Measurements from ENCODE around the gene DDX1. TPM values are rescaled to one million over a fixed set of nuclear protein-coding genes. Genes with fewer than 3 reads are reported as not detected.

DDX1 gene
- total and polyA plus RNA-seq, 2 donors (not counting 1 experiment from before 2014, with no cell fraction given) = 13.2 to 52.6 TPM

DNA sequence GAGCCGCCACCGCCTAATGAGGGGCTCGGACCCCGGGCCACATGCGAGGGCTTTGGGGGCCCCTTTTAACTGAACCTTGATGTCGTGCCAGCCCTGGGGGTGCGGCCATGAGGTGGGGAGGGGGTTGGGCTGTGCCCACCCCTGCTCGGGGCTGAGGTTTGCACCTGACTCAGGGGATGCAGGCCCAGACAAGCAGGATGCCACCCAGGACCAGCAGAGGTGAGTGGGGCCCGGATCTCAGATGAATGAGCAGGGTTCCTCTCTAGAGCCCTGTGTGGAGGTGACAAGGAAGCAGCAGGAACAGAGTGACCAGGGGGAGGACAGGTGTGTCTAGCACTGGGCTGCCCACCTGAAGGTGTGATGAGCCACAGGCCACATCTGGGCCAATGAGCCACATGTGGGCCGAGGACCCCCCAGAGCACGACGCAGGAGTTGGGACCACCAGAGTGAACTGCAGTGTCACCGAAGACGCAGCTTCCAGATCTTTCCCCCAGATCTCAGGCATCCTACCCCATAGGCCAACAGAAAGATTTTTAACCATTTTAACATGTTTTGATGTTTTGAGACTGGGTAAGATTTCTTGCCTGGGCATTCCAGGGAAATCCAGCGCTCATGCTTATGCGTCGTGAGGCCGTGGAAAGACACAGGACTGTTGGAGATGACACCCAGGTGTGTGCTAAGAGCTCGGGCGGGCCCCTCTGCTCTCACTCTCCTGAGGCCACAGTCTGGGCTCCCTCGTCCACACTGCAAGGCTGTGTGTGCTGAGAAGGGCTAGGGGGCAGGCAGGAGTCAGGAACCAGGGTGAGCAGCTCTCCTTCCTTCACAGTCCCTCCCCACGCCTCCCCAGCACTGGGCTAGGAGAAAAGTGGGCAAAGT lies 73.6 kb downstream of the DDX1 start:
- Histone ChIP-seq H3K4me2 (replicated peaks; ENCODE audit: low read depth, low read length, poor library complexity, severe bottlenecking) (no peak overlapping the region), H3K9me3 (ENCODE audit: control extremely low read depth in 1 of 3, control insufficient read depth in 2 of 3, insufficient read depth in 1 of 3, low read length in 2 of 3) (peaks cover 0 to 5% (median 0%) of the 10 kb centered on the region in 3 donors), H3K4me1 (ENCODE audit: control insufficient read depth in 2 of 2, insufficient read depth in 2 of 2, low read length in 2 of 2) (no peaks in the 10 kb centered on the region), H3K79me2 (ENCODE audit: control insufficient read depth, insufficient read depth, low read length) (no peaks in the 10 kb centered on the region), H2AFZ (ENCODE audit: insufficient read depth, low read depth, low read length, poor library complexity, severe bottlenecking) (no peak overlapping the region), H3K9ac (ENCODE audit: low read length) (no peak overlapping the region), H3K27ac (ENCODE audit: low read length in 2 of 2) (no peak overlapping the region), H3K36me3 (replicated peaks in 1 of 2; ENCODE audit: control extremely low read depth in 1 of 2, control insufficient read depth in 1 of 2, extremely low read depth in 1 of 2, insufficient read depth in 2 of 2, low read length in 1 of 2) (no peaks in the 10 kb centered on the region), H3K27me3 (replicated peaks in 1 of 4; ENCODE audit: control extremely low read depth in 1 of 4, control insufficient read depth in 3 of 4, insufficient read depth in 4 of 4, low read length in 3 of 4) (peaks cover 0 to 2% (median 0%) of the 10 kb centered on the region in 4 experiments), H3K4me3 (ENCODE audit: control extremely low read depth in 1 of 5, extremely low read depth in 1 of 5, insufficient read depth in 1 of 5, low read depth in 2 of 5, low read length in 4 of 5) (no peak overlapping the region), H4K20me1 (ENCODE audit: control insufficient read depth, insufficient read depth, low read length, poor library complexity, severe bottlenecking) (no peaks in the 10 kb centered on the region)
- H3K27me3 Mint-ChIP-seq = peaks cover under 1% of the 10 kb centered on the region
- TF ChIP-seq, protein P1, sequence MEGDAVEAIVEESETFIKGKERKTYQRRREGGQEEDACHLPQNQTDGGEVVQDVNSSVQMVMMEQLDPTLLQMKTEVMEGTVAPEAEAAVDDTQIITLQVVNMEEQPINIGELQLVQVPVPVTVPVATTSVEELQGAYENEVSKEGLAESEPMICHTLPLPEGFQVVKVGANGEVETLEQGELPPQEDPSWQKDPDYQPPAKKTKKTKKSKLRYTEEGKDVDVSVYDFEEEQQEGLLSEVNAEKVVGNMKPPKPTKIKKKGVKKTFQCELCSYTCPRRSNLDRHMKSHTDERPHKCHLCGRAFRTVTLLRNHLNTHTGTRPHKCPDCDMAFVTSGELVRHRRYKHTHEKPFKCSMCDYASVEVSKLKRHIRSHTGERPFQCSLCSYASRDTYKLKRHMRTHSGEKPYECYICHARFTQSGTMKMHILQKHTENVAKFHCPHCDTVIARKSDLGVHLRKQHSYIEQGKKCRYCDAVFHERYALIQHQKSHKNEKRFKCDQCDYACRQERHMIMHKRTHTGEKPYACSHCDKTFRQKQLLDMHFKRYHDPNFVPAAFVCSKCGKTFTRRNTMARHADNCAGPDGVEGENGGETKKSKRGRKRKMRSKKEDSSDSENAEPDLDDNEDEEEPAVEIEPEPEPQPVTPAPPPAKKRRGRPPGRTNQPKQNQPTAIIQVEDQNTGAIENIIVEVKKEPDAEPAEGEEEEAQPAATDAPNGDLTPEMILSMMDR (IDR thresholded peaks at IDR 0.05) = no peak
- no peak for TF ChIP-seq EZH2 (IDR thresholded peaks at IDR 0.05; ENCODE audit: borderline replicate concordance, insufficient read depth, low read depth, low read length, poor library complexity, severe bottlenecking)
- no peaks in the 10 kb centered on the region for H3K4me1 Mint-ChIP-seq
- DNase-seq (no peak), ATAC-seq (ENCODE audit: low read depth) (no peak)
- POLR2A ChIA-PET = no interaction called here
- no peak overlapping the region for H3K4me3 Mint-ChIP-seq
- CTCF ChIA-PET = no interaction called here
- H3K9me3 Mint-ChIP-seq (ENCODE audit: insufficient read depth) = peaks cover 5% of the 10 kb centered on the region
- intact Hi-C loops (cut with micrococcal nuclease) = no loop called here
- WGBS (ENCODE audit: insufficient coverage) = 93% methylated on average over 21 of the region's 22 CpGs
- no peak overlapping the region for H3K27ac Mint-ChIP-seq

DNA sequence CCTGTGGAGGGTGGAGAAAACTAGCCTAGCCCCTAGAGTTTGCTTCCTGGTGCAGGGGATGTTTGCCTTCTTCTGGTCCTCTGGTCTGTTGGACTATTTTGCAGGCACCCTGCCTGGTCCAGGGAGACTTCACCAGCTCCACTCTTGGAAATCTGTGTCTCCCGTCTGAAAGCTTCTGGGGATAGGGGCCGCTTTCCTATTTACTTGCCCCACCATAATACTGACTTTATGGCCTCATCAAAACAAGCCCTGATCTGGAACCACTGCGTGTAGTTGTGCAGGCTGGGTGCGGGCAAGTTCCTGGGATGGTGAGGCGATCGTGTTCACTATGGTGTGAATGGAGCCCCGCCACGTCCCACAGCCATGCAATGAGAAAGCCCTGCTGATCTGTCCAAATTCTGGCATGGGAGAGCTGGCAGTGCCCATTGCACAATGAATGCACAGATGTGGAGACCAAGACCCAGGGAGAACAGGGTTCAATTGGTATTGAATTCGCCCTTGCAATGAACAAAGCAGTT lies 74.3 kb downstream of the DDX1 start:
- Histone ChIP-seq H3K9me3 (ENCODE audit: control extremely low read depth in 1 of 3, control insufficient read depth in 2 of 3, insufficient read depth in 1 of 3, low read length in 2 of 3) (peaks cover 0 to 5% (median 0%) of the 10 kb centered on the region in 3 donors), H3K36me3 (replicated peaks in 1 of 2; ENCODE audit: control extremely low read depth in 1 of 2, control insufficient read depth in 1 of 2, extremely low read depth in 1 of 2, insufficient read depth in 2 of 2, low read length in 1 of 2) (no peaks in the 10 kb centered on the region), H3K9ac (ENCODE audit: low read length) (no peak overlapping the region), H3K4me2 (replicated peaks; ENCODE audit: low read depth, low read length, poor library complexity, severe bottlenecking) (no peak overlapping the region), H3K27me3 (replicated peaks in 1 of 4; ENCODE audit: control extremely low read depth in 1 of 4, control insufficient read depth in 3 of 4, insufficient read depth in 4 of 4, low read length in 3 of 4) (peaks cover 0 to 2% (median 0%) of the 10 kb centered on the region in 4 experiments), H4K20me1 (ENCODE audit: control insufficient read depth, insufficient read depth, low read length, poor library complexity, severe bottlenecking) (no peaks in the 10 kb centered on the region), H2AFZ (ENCODE audit: insufficient read depth, low read depth, low read length, poor library complexity, severe bottlenecking) (no peak overlapping the region), H3K4me3 (ENCODE audit: control extremely low read depth in 1 of 5, extremely low read depth in 1 of 5, insufficient read depth in 1 of 5, low read depth in 2 of 5, low read length in 4 of 5) (no peak overlapping the region), H3K79me2 (ENCODE audit: control insufficient read depth, insufficient read depth, low read length) (no peaks in the 10 kb centered on the region), H3K4me1 (ENCODE audit: control insufficient read depth in 2 of 2, insufficient read depth in 2 of 2, low read length in 2 of 2) (no peaks in the 10 kb centered on the region), H3K27ac (ENCODE audit: low read length in 2 of 2) (no peak overlapping the region)
- Mint-ChIP-seq H3K27me3 (peaks cover 4% of the 10 kb centered on the region), H3K4me1 (no peaks in the 10 kb centered on the region), H3K27ac (no peak overlapping the region), H3K4me3 (no peak overlapping the region), H3K9me3 (ENCODE audit: insufficient read depth) (peaks cover 5% of the 10 kb centered on the region)
- POLR2A ChIA-PET = no interaction called here
- ATAC-seq (ENCODE audit: low read depth) = no peak
- CTCF ChIA-PET = no interaction called here
- DNase-seq = no peak
- no peak for TF ChIP-seq EZH2 (IDR thresholded peaks at IDR 0.05; ENCODE audit: borderline replicate concordance, insufficient read depth, low read depth, low read length, poor library complexity, severe bottlenecking)
- TF ChIP-seq, protein P1 (IDR thresholded peaks at IDR 0.05) = no peak
- intact Hi-C loops (cut with micrococcal nuclease) = no loop called here
- WGBS (ENCODE audit: insufficient coverage) = 96% methylated on average over 7 of the region's 9 CpGs
